NCI-H1436 treated with DMSO at 0.1 percent for 48 hours (cell line): ENCODE results near the gene PCED1A.

Source experiments
- DNase-seq: peaks from one replicate; lab custom pipeline; 2025; lab: John Stamatoyannopoulos, UW

The PCED1A gene

GRCh38 chr20:2804041-2804828 lies 36.2 kb downstream of the PCED1A start:
- no peak for DNase-seq

- DNase-seq: no peak
These were observed 39.1 kb downstream of the PCED1A start for GRCh38 chr20:2801286-2801728.

- no peak for DNase-seq
These were observed 39.8 kb downstream of the PCED1A start, which contains the start of gene CPXM1 for GRCh38 chr20:2800521-2801285. Gene CPXM1, minus strand, starts transcription at chr20:2800627. Its CDS starts 55 bp downstream, at chr20:2800572.

- no peak for DNase-seq
These were observed 40.6 kb downstream of the PCED1A start for GRCh38 chr20:2799688-2800520.

DNA sequence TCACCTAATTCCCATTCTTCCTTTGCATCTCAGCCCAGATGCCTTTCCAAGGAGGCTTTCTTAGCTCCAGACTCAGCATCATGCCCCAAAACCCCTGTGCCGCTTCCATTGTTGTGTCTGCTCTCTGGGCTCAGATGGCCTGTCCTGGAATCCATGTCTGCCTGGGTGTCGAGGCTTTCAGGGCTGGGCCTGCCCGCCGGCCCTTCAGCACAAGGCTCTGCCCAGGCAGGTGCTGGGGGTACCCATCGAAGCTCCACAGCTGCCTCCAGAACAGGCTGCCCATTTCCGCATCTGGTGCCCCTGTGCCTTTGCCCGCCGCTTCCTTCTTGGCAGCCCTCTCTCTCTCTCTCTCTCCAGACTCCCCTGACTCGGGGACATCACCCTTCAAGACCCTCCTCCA lies 41.2 kb downstream of the PCED1A start:
- DNase-seq: no peak

DNA sequence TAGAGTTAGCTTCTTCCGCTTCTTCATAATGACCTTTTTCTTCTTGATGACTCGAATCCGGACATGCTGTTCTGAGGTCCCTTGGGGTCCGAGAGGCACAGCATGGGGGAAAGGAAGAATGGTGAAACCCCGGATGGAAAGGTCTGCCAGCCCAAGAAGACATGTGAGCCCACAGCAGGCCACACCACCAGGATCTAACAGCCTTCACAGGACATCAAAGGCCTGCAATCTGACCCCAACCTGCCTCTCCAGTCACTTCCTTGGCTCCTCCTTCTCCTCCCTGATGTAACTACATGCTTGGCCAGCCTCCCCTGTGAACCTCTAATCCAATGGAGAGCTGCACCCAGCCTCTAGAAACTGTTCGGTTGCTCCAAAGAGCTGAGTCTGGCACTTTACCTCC lies 41.6 kb downstream of the PCED1A start:
- no peak for DNase-seq

- DNase-seq: no peak
These were observed 42.2 kb downstream of the PCED1A start for GRCh38 chr20:2798095-2798805.

GRCh38 chr20:2797136-2797983 lies 43.1 kb downstream of the PCED1A start:
- no peak for DNase-seq

GRCh38 chr20:2796011-2796660 lies 44.3 kb downstream of the PCED1A start:
- no peak for DNase-seq

- no peak for DNase-seq
These were observed 45.0 kb downstream of the PCED1A start for GRCh38 chr20:2795451-2795850.

- no peak for DNase-seq
These were observed 45.5 kb downstream of the PCED1A start for GRCh38 chr20:2794866-2795447.

DNA sequence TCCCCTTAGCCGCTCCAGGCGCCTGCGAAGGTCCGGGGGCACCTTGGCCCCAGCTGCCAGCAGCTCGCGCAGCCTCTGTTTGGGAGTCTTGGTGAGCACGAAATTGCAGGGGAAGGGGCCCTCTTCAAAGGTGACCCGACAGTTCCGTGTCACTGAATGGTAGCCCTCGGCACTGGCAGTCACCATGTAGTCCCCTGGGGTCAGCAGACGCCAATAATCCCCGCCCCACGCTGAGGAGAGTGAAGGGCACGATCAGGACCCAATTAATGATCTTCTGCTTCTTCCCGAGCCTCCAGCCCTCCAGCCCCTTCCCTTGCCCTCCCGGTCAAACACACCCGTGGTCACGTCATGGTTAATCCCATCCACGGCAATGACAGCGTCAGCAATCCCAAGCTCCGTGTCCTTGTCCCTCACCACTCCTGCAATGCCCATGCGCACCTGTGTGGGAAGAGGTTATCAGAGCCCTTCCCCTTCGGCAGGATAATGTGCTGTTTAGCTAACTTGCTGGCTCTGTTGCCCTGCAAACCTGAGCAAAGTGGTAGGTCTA lies 46.2 kb downstream of the PCED1A start:
- no peak for DNase-seq

DNA sequence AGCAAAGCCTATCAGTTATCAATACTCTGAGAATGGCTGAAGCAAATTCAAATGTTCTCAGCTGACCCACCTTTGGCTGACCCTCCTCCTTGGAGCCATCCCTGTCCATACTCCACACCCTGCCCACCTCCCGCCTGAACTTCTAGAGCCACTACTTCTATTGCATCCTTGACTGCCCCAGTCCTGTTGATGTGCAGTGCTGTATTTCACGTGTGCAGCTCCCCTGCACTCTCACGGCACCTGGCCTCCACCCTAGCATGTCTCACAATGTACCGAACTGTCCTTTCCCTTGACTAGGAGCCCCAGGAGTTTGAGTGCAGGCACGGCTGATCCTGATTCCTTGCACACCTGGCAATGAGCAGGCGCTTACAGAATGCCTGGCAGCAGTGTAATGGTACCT lies 47.0 kb downstream of the PCED1A start:
- no peak for DNase-seq
